Gastrocnemius medialis (tissue), 4 donors: ENCODE data around the gene PLA2G6. TPM values are rescaled to one million over a fixed set of nuclear protein-coding genes. Genes with fewer than 3 reads are reported as not detected.

ENCODE experiments used
- ATAC-seq, 2 donors: fragments of 150-250 bp; one replicate each; pipeline ENCODE4 v1.9.1; 2016
- DNase-seq, 2 donors: peaks; one replicate each; pipeline ENCODE4 v3.0.0-alpha.2; 2019
- H3K27ac ChIP-seq, 4 donors: fragments of 200-600 bp; sonication (generic); 1 replicate in 1 of 4; 2 replicates in 3 of 4; pipeline ENCODE4 v1.5.1; 2016 to 2018; ENCODE audit warnings: mild to moderate bottlenecking in 2 of 4, moderate library complexity in 1 of 4
- H3K27me3 ChIP-seq, 3 donors: fragments of 200-600 bp; sonication (generic) in 2 of 3; 1 replicate in 1 of 3; 2 replicates in 2 of 3; pipeline versions ENCODE4 v1.5.1 to v1.6.0; 2016 to 2019; ENCODE audit warnings: mild to moderate bottlenecking in 1 of 3, moderate library complexity in 1 of 3
- H3K36me3 ChIP-seq, 2 donors: fragments of 200-600 bp; sonication (generic) in 1 of 2; one replicate each; pipeline ENCODE4 v1.5.1; 2017 to 2018
- H3K4me1 ChIP-seq, 2 donors: fragments of 200-600 bp; sonication (generic) in 1 of 2; one replicate each; pipeline ENCODE4 v1.5.1; 2016 to 2017; ENCODE audit warnings: mild to moderate bottlenecking in 2 of 2
- H3K4me3 ChIP-seq, 4 donors: fragments of 200-600 bp; sonication (generic) in 3 of 4; 1 replicate in 1 of 4; 2 replicates in 3 of 4; pipeline ENCODE4 v1.5.1; 2016 to 2019; ENCODE audit warnings: mild to moderate bottlenecking in 2 of 4
- H3K9me3 ChIP-seq, 3 donors: fragments of 200-600 bp; sonication (generic) in 2 of 3; 1 replicate in 1 of 3; 2 replicates in 2 of 3; pipeline ENCODE4 v1.5.1; 2016 to 2019
- CTCF ChIP-seq, 5 experiments: fragments of 450-650 bp in 3 of 5; fragments of 200-600 bp in 2 of 5; sonication (generic) in 2 of 5; IDR thresholded peaks in 4 of 5; conservative IDR thresholded peaks in 1 of 5; 1 replicate in 4 of 5; 2 replicates in 1 of 5; pipeline ENCODE4 v1.5.1; 2016 to 2019; ENCODE audit warnings: antibody characterized with exemption in 5 of 5, mild to moderate bottlenecking in 3 of 5, moderate library complexity in 3 of 5
- POLR2A ChIP-seq, 2 donors: fragments of 450-650 bp; IDR thresholded peaks; one replicate each; pipeline ENCODE4 v1.6.1; 2017; ENCODE audit warnings: antibody characterized with exemption in 2 of 2, mild to moderate bottlenecking in 2 of 2, moderate library complexity in 2 of 2
- in situ Hi-C, 4 donors: fragments of 200-750 bp; cut with MboI; loops; one replicate each; pipeline versions ENCODE4 v1.15.0 to v1.8.0; 2017; ENCODE audit warnings: low sequenced_read_pairs in 4 of 4
- intact Hi-C: fragments of 100-400 bp; cut with DNase I; formaldehyde crosslinking; loops from one replicate; pipeline ENCODE4 v1.15.1; 2023; ENCODE audit warnings: low total_unique reads
- total RNA-seq, 4 donors: library from RNA; depleted of rRNA; stranded (reverse); fragments of >200 nt; gene quantifications; one replicate each; pipeline versions ENCODE4 v1.1.0 to v1.2.3, GENCODE V29; 2016

Gene PLA2G6
- total RNA-seq, 4 donors from 2014 or later = 9.1 to 19.5 (median 12.1) TPM

- Histone ChIP-seq H3K4me3 (peak overlapping the region in 3 of 4 donors; percentile 37 to 51 (median 50)), H3K36me3 (no peaks in the 10 kb centered on the region), H3K27me3 (peaks cover 15 to 20% (median 17%) of the 10 kb centered on the region in 3 donors), H3K9me3 (no peaks in the 10 kb centered on the region), H3K27ac (no peak overlapping the region), H3K4me1 (peaks cover 11 to 15% of the 10 kb centered on the region in 2 donors)
- in situ Hi-C loops (no loop called here), intact Hi-C loops (no loop called here)
- no peak for TF ChIP-seq CTCF (IDR thresholded peaks at IDR 0.05 in 4 of 5, conservative IDR thresholded peaks at IDR 0.05 in 1 of 5)
- no peak for TF ChIP-seq POLR2A (IDR thresholded peaks at IDR 0.05)
- DNase-seq (no peak), ATAC-seq (no peak)
These were observed 99.4 kb downstream of the PLA2G6 start for GRCh38 chr22:38081941-38082828.

DNA sequence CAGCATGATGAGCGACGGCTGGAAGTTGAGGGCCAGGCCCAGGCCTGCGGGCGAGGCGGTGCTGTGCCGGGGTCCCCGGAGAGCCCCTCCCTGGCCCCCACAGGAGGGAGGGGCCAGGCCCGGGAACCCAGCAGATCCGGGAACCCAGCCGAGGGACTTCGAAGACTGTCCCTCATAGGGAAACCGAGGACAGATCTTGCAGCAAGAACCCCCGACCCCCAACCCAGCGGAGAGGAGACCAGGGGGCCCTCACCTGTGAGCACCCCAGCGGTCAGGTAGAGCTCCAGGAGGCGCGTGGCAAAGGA, 100.0 kb downstream of the PLA2G6 start:
- DNase-seq (no peak), ATAC-seq (no peak)
- in situ Hi-C loops (no loop called here), intact Hi-C loops (no loop called here)
- Histone ChIP-seq H3K4me1 (peaks cover 11 to 15% of the 10 kb centered on the region in 2 donors), H3K4me3 (peak overlapping the region; percentile 31 to 51 (median 44)), H3K27ac (no peak overlapping the region), H3K9me3 (no peaks in the 10 kb centered on the region), H3K36me3 (no peaks in the 10 kb centered on the region), H3K27me3 (peaks cover 15 to 20% (median 17%) of the 10 kb centered on the region in 3 donors)
- no peak for TF ChIP-seq POLR2A (IDR thresholded peaks at IDR 0.05)
- TF ChIP-seq CTCF (IDR thresholded peaks at IDR 0.05 in 4 of 5, conservative IDR thresholded peaks at IDR 0.05 in 1 of 5) = no peak

DNA sequence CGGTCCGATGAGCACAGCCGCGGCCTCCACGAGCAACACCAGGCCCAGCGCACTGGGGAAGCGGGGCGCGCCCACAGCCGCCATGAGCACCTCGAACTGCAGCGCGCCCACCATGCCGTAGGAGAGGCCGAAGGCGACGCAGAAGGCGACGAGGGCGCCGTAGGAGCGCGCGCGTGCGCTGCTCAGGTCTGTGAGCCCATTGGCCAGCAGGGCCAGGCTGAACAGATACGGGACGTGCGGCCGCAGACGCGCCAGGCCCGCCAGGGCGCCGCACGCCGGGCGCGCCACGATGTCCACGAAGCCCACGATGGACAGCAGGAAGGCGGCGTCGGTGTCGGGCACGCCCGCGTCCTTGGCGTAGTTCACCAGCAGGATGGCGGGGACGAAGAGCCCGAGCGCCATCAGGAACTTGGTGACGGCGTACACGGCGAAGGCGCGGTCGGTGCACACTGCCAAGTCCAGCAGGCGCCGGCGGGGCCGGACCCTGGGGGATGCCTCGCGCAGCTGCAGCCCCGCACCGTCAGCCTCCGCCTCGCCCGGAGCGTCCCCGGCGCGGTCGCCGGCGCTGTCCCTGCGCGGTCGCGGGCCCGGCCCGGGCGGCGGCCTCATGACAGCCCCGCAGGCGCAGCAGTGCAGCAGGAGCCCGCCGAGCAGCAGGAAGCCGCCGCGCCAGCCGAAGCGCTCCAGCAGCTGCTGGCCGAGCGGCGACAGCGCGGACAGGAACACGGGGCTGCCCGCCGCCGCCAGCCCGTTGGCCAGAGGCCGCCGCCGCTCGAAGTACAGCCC, 100.6 kb downstream of the PLA2G6 start:
- TF ChIP-seq POLR2A (IDR thresholded peaks at IDR 0.05) = no peak
- TF ChIP-seq CTCF (IDR thresholded peaks at IDR 0.05 in 4 of 5, conservative IDR thresholded peaks at IDR 0.05 in 1 of 5) = no peak
- intact Hi-C loops = no loop called here
- no peak for DNase-seq

GRCh38 chr22:38080474-38080849, 101.2 kb downstream of the PLA2G6 start:
- DNase-seq (no peak), ATAC-seq (peak; percentile 6 to 10)
- intact Hi-C loops = no loop called here
- H3K36me3 ChIP-seq = no peaks in the 10 kb centered on the region
- peaks cover 11 to 15% of the 10 kb centered on the region in 2 donors for H3K4me1 ChIP-seq
- H3K27me3 ChIP-seq = peaks cover 15 to 20% (median 17%) of the 10 kb centered on the region in 3 donors
- TF ChIP-seq CTCF (IDR thresholded peaks at IDR 0.05 in 4 of 5, conservative IDR thresholded peaks at IDR 0.05 in 1 of 5) = no peak
- H3K9me3 ChIP-seq = no peaks in the 10 kb centered on the region
- peak overlapping the region in 3 of 4 donors; percentile 37 to 55 (median 50) for H3K4me3 ChIP-seq
- no peak overlapping the region for H3K27ac ChIP-seq
- in situ Hi-C loops = no loop called here

More for the DNA sequence above, 100.6 kb downstream of the PLA2G6 start:
- Histone ChIP-seq H3K4me1 (peaks cover 11 to 15% of the 10 kb centered on the region in 2 donors), H3K27ac (no peak overlapping the region), H3K27me3 (peaks cover 15 to 20% (median 17%) of the 10 kb centered on the region in 3 donors), H3K9me3 (no peaks in the 10 kb centered on the region), H3K4me3 (peak overlapping the region; percentile 37 to 55 (median 52)), H3K36me3 (no peaks in the 10 kb centered on the region)
- in situ Hi-C loops = no loop called here
- ATAC-seq = peak; percentile 51 to 68
